Activated CD4-positive, alpha-beta T cell treated with anti-CD3 and anti-CD28 coated beads, Interleukin-2, amount 10 ng/mL, durations not matched to agents 24 days and 14 days (primary cell): ENCODE data around the gene ZDHHC1. TPM values are rescaled to one million over a fixed set of nuclear protein-coding genes. Genes with fewer than 3 reads are reported as not detected.

Experiments used
- DNase-seq: peaks from one replicate; pipeline ENCODE4 v3.0.0; 2022
- H3K27ac Mint-ChIP-seq: one replicate; pipeline ENCODE4 v1.8.0; 2022; ENCODE audit warnings: mild to moderate bottlenecking, mixed read lengths
- H3K27me3 Mint-ChIP-seq: one replicate; pipeline ENCODE4 v1.8.0; 2022; ENCODE audit warnings: mixed read lengths
- H3K36me3 Mint-ChIP-seq: one replicate; pipeline ENCODE4 v1.8.0; 2022; ENCODE audit warnings: low read depth, mild to moderate bottlenecking, mixed read lengths
- H3K4me1 Mint-ChIP-seq: one replicate; pipeline ENCODE4 v1.8.0; 2021; ENCODE audit warnings: mixed read lengths
- H3K4me3 Mint-ChIP-seq: one replicate; pipeline ENCODE4 v1.8.0; 2022; ENCODE audit warnings: mild to moderate bottlenecking, moderate library complexity, mixed read lengths
- H3K9me3 Mint-ChIP-seq: one replicate; pipeline ENCODE4 v1.8.0; 2021; ENCODE audit warnings: mixed read lengths
- intact Hi-C: fragments of 100-400 bp; cut with micrococcal nuclease; formaldehyde crosslinking; loops from one replicate; pipeline ENCODE4 v1.15.1; 2023
- total RNA-seq: library from RNA; stranded (reverse); gene quantifications from 2 replicates; pipeline ENCODE4 v1.2.3, GENCODE V29; 2022

Gene ZDHHC1, protein sequence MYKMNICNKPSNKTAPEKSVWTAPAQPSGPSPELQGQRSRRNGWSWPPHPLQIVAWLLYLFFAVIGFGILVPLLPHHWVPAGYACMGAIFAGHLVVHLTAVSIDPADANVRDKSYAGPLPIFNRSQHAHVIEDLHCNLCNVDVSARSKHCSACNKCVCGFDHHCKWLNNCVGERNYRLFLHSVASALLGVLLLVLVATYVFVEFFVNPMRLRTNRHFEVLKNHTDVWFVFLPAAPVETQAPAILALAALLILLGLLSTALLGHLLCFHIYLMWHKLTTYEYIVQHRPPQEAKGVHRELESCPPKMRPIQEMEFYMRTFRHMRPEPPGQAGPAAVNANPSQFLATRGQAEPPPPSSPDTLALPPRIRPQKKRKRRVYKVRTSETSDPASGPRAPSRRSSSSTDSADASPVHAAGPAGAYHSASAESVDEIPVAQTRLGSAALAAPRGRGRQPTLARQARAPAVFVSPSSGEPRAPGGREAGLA
- 0.54 and 0.85 TPM in 2 replicates for total RNA-seq

DNA sequence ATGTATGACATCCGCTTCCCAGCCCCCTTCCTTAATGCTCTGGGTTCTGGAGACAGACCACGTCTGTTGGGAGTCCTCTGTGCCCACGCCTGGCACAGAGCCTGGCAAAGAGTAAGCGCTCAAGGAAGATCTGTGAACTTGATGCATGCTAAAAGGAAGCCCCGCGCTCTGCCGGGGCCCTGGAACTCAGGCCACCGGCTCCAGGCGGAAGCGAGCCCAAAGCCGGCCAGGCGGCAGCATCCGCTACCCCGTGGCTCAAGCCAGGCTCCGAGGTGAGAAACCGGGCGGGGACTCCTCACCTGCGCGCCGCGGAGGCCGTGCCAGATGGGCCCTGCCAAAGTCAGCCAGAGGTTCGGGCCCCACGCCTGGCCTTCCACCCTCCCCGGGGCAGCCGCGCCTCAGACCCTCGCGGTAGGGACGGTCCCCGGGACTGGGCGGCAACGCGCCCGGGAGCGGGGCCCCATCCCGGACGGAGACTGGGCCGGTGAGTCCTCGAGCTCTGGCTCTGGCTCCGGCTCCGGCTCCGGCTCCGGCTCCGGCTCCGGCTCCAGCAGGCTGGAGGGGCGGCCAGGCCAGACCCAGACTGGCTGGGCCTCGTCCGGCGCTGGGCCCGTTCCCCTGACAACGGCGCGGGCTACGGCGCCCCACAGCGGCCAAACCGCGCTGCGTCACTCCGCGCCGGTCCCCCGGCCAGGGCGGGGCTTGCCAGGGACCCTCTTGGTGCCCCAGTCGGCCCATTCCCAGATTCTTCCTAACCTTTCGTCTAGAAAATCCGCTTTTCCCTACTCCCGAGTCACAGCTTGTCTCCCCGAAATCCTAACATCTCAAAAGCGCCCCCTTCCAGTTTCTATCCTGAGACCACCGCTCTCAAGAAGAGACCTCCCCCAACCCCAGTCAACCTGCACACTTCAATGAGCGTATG lies at the start of gene ZDHHC1:
ZDHHC1 (minus strand) TSS at position 606 of the 922 bp plus-strand sequence. CDS start 8,702 bp downstream, outside the sequence.
- peak within 1 kb of the TSS; percentile 12 for H3K27ac Mint-ChIP-seq
- no peaks in the 10 kb centered on the region for H3K9me3 Mint-ChIP-seq
- DNase-seq, result peak; percentile 87
- peaks cover 36% of the 10 kb centered on the region for H3K27me3 Mint-ChIP-seq
- H3K4me1 Mint-ChIP-seq, result peaks cover 10% of the 10 kb centered on the region
- H3K4me3 Mint-ChIP-seq, result peak within 1 kb of the TSS; percentile 76
- no peaks in the 10 kb centered on the region for H3K36me3 Mint-ChIP-seq
- intact Hi-C loops, result loop anchor here (5.0 kb wide), 1 partner anchor 154 kb away; no protein-coding TSS in a partner anchor

DNA sequence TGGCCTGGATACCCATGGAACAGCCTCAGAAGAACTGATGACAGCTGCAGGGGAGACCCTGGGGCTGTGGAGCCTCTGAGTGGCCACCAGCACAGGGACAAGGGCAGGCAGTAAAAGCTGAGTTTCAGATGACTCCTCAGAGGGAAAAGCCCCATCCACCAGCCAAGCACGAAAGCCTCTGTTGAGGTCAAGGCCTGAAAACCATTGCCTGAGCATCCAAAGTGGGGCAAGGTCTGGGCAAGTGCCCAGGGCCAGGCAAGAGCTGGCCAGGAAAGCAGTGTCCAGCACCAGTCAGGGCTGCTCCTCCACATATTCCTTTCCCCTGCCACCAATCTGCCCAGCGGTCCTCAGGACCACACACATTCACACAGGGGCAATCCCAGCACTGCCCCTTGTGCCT lies 48.3 kb upstream of the ZDHHC1 start:
- no peak overlapping the region for H3K4me3 Mint-ChIP-seq
- H3K36me3 Mint-ChIP-seq, result peaks cover 2% of the 10 kb centered on the region
- H3K27me3 Mint-ChIP-seq, result no peaks in the 10 kb centered on the region
- H3K4me1 Mint-ChIP-seq, result peaks cover 1% of the 10 kb centered on the region
- intact Hi-C loops, result no loop called here
- no peaks in the 10 kb centered on the region for H3K9me3 Mint-ChIP-seq
- DNase-seq, result no peak
- no peak overlapping the region for H3K27ac Mint-ChIP-seq

GRCh38 chr16:67463691-67464090 lies 47.4 kb upstream of the ZDHHC1 start:
- Mint-ChIP-seq H3K9me3 (no peaks in the 10 kb centered on the region), H3K4me1 (peaks cover 3% of the 10 kb centered on the region), H3K27ac (no peak overlapping the region), H3K27me3 (no peaks in the 10 kb centered on the region), H3K36me3 (peaks cover 2% of the 10 kb centered on the region), H3K4me3 (no peak overlapping the region)
- no peak for DNase-seq
- intact Hi-C loops, result no loop called here

- DNase-seq, result no peak
- Mint-ChIP-seq H3K9me3 (no peaks in the 10 kb centered on the region), H3K4me1 (peaks cover 3% of the 10 kb centered on the region), H3K36me3 (peaks cover 4% of the 10 kb centered on the region), H3K4me3 (no peak overlapping the region), H3K27ac (no peak overlapping the region), H3K27me3 (no peaks in the 10 kb centered on the region)
- intact Hi-C loops, result no loop called here
Measured at GRCh38 chr16:67463059-67463458, 46.8 kb upstream of the ZDHHC1 start.

GRCh38 chr16:67462279-67462655 lies 46.0 kb upstream of the ZDHHC1 start:
- DNase-seq, result no peak
- Mint-ChIP-seq H3K9me3 (no peaks in the 10 kb centered on the region), H3K27me3 (no peaks in the 10 kb centered on the region), H3K4me3 (no peak overlapping the region), H3K4me1 (peaks cover 3% of the 10 kb centered on the region), H3K36me3 (peaks cover 4% of the 10 kb centered on the region), H3K27ac (no peak overlapping the region)
- intact Hi-C loops, result no loop called here

DNA sequence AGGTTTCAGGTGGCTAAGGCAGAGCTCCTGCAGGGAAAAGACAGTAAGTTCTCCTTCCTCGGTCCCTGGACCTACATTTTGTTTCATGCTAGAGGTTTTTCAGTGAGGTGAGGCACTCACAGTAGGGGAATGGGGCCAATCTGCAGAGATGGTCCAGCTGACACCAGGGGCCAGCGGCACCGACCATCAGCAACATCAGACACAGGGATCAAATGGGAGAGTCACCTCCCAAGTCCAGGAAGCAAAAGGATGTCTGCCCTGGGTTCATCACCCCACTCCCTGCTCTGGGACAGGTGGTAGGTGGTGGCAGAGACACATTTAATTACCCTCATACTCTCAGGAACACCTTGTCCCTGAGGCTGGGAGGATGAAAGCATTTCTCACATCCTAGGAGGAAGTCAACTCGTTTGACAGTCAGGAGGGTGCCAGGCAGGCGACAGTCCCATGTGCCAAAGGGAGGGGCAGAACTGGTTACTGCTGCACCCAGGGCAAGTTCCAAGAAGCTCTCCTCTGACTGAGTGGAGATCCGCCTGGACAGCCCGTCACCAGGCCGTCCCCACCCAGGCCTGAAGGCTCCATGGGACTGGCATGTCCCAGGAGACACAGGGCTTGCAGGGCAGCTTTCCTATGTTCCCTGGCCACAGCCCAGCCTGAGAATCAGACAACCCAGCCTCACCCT lies 45.5 kb upstream of the ZDHHC1 start:
- intact Hi-C loops, result no loop called here
- DNase-seq, result no peak
- Mint-ChIP-seq H3K36me3 (peaks cover 4% of the 10 kb centered on the region), H3K27me3 (no peaks in the 10 kb centered on the region), H3K9me3 (no peaks in the 10 kb centered on the region), H3K27ac (no peak overlapping the region), H3K4me1 (peaks cover 3% of the 10 kb centered on the region), H3K4me3 (no peak overlapping the region)

DNA sequence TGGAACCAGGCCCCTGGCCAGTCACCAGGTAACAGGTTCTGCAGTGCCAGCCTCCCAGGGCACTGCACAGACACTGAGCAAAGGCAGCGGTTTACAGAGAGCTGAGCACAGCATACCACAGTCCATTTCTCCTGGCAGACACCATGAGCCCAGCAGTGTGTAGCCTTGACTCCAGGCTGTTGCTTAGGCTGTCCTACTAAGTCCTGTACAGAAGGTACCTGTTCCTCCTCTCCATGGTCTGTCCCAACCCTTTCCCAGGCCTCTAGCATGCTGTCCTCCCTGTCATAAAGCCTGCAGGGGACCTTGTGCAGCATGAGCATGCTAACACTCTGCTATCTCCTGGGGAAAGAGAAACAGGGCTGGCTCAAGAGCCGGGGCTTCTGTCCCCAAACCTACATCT lies 44.7 kb upstream of the ZDHHC1 start:
- no peak overlapping the region for H3K4me3 Mint-ChIP-seq
- no peak overlapping the region for H3K27ac Mint-ChIP-seq
- H3K9me3 Mint-ChIP-seq, result no peaks in the 10 kb centered on the region
- no peak for DNase-seq
- no peaks in the 10 kb centered on the region for H3K27me3 Mint-ChIP-seq
- H3K4me1 Mint-ChIP-seq, result peaks cover 3% of the 10 kb centered on the region
- intact Hi-C loops, result no loop called here
- peaks cover 4% of the 10 kb centered on the region for H3K36me3 Mint-ChIP-seq

GRCh38 chr16:67460168-67460567 lies 43.9 kb upstream of the ZDHHC1 start:
- no peak overlapping the region for H3K27ac Mint-ChIP-seq
- DNase-seq, result no peak
- no peak overlapping the region for H3K4me3 Mint-ChIP-seq
- no peaks in the 10 kb centered on the region for H3K27me3 Mint-ChIP-seq
- H3K36me3 Mint-ChIP-seq, result peaks cover 4% of the 10 kb centered on the region
- intact Hi-C loops, result no loop called here
- no peaks in the 10 kb centered on the region for H3K9me3 Mint-ChIP-seq
- peaks cover 3% of the 10 kb centered on the region for H3K4me1 Mint-ChIP-seq

DNA sequence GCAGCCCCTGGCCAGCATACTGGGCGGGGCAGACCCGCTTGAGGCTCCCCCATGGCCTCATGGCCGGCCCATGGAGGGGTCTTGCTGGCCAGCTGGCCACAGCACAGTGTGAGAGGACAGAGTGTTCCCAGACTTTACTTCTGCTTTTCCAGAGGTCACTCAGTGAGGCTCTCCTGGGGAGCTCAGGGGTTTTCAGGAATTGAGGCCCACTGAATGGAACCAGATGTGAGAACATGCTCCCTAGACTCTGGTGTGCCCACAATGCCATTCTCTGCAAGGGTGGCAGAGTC lies 43.5 kb upstream of the ZDHHC1 start:
- Mint-ChIP-seq H3K4me1 (peaks cover 3% of the 10 kb centered on the region), H3K9me3 (no peaks in the 10 kb centered on the region), H3K4me3 (no peak overlapping the region), H3K36me3 (peaks cover 4% of the 10 kb centered on the region), H3K27me3 (no peaks in the 10 kb centered on the region), H3K27ac (no peak overlapping the region)
- intact Hi-C loops, result no loop called here
- no peak for DNase-seq

GRCh38 chr16:67459066-67459860 lies 43.0 kb upstream of the ZDHHC1 start:
- H3K9me3 Mint-ChIP-seq, result no peaks in the 10 kb centered on the region
- peaks cover 3% of the 10 kb centered on the region for H3K4me1 Mint-ChIP-seq
- peak overlapping the region; percentile 1 for H3K27ac Mint-ChIP-seq
- no peaks in the 10 kb centered on the region for H3K27me3 Mint-ChIP-seq
- intact Hi-C loops, result no loop called here
- H3K4me3 Mint-ChIP-seq, result no peak overlapping the region
- H3K36me3 Mint-ChIP-seq, result peaks cover 4% of the 10 kb centered on the region
- no peak for DNase-seq

DNA sequence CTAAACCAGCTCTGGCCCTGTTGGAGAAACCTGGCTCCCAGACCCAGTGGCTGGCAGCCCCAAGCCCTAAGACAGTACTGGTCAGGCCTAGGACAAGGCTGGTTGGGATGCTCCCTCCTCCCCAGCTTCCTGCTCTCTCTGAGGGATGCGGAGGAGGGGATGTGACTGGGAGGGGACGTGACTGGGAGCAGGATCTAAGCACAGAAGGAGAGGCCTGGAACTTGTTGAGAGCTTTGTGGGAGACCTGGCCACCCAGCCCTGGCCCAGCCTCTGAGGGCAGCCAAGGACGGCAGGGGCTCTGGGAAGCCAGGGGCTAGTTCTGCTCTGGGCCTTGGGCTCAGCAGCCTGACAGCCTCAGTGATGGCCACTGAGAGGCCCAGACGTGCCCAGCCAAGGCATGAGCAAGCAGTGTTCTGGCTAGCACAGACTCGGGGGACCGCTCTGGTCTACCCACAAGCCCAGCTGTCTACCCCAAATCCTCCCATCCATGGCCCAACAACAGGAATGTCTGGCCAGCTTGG lies 41.9 kb upstream of the ZDHHC1 start:
- no peak for DNase-seq
- no peaks in the 10 kb centered on the region for H3K9me3 Mint-ChIP-seq
- H3K27ac Mint-ChIP-seq, result no peak overlapping the region
- H3K4me1 Mint-ChIP-seq, result peaks cover 4% of the 10 kb centered on the region
- H3K4me3 Mint-ChIP-seq, result no peak overlapping the region
- H3K27me3 Mint-ChIP-seq, result no peaks in the 10 kb centered on the region
- intact Hi-C loops, result no loop called here
- peaks cover 4% of the 10 kb centered on the region for H3K36me3 Mint-ChIP-seq

DNA sequence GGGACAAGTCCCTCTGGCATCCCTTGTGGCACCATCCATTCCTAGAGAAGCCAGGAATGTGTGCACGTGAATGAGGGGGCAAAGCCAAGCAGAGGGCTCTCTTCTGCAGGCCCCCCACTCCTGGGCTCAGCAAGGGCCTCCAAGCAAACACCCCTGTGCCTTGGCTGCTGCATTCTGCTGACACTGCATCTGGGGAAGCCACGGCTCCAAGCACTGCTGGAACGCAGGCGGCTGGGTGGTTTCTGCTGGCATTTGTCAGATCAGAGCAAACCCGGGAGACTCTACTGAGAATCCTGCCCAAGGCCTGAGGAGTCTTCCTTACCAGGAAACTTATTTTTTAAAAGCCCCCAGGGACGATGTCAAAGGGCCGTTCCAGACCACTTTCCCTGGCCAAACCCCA lies 41.3 kb upstream of the ZDHHC1 start:
- no peaks in the 10 kb centered on the region for H3K9me3 Mint-ChIP-seq
- no peak overlapping the region for H3K27ac Mint-ChIP-seq
- H3K36me3 Mint-ChIP-seq, result peaks cover 4% of the 10 kb centered on the region

More for the DNA sequence above, 41.3 kb upstream of the ZDHHC1 start:
- Mint-ChIP-seq H3K4me1 (peaks cover 4% of the 10 kb centered on the region), H3K27me3 (no peaks in the 10 kb centered on the region), H3K4me3 (no peak overlapping the region)
- DNase-seq, result no peak
- intact Hi-C loops, result no loop called here
